HG03439 (cell line): ENCODE results near the gene CMTM2.
"Not testable (repeated sequence)": the region's sequence is repeated elsewhere in the genome, so short reads cannot be mapped to it uniquely, and the experiment has no call there.

Experiments
- ATAC-seq: cut with Tn5 transposase; IDR thresholded peaks from one replicate; pipeline ENCODE4 v1.9.1; 2021; ENCODE audit warnings: mild to moderate bottlenecking, moderate library complexity; ENCODE audit not compliant: unreplicated experiment

The CMTM2 gene

GRCh38 chr16:66581246-66581952 is 2.1 kb downstream of the CMTM2 start:
- no peak for ATAC-seq

- no peak for ATAC-seq
These were observed 6.4 kb downstream of the CMTM2 start for GRCh38 chr16:66585481-66586239.

- no peak for ATAC-seq
These were observed 8.8 kb downstream of the CMTM2 start for GRCh38 chr16:66587881-66588600.

GRCh38 chr16:66588981-66589713 is 9.9 kb downstream of the CMTM2 start:
- peak; percentile 80 for ATAC-seq

GRCh38 chr16:66590322-66590721 is 11.1 kb downstream of the CMTM2 start:
- no peak for ATAC-seq

- ATAC-seq, result no peak
These were observed 11.8 kb downstream of the CMTM2 start for GRCh38 chr16:66591018-66591417.

- ATAC-seq, result no peak
These were observed 13.0 kb downstream of the CMTM2 start for GRCh38 chr16:66592241-66592640.

- ATAC-seq, result no peak
These were observed 13.6 kb downstream of the CMTM2 start for GRCh38 chr16:66592814-66593213.

- no peak for ATAC-seq
These were observed 15.5 kb downstream of the CMTM2 start for GRCh38 chr16:66594739-66595138.

GRCh38 chr16:66596559-66596958 is 17.3 kb downstream of the CMTM2 start:
- not testable (repeated sequence) for ATAC-seq

GRCh38 chr16:66596986-66597848 is 18.0 kb downstream of the CMTM2 start:
- ATAC-seq, result no peak

- ATAC-seq, result no peak
These were observed 18.8 kb downstream of the CMTM2 start for GRCh38 chr16:66598111-66598510.

- no peak for ATAC-seq
These were observed 20.5 kb downstream of the CMTM2 start for GRCh38 chr16:66599726-66600125.

GRCh38 chr16:66600477-66600876 is 21.2 kb downstream of the CMTM2 start:
- no peak for ATAC-seq

GRCh38 chr16:66601471-66601870 is 22.2 kb downstream of the CMTM2 start:
- no peak for ATAC-seq

GRCh38 chr16:66603537-66604375 is 24.5 kb downstream of the CMTM2 start:
- ATAC-seq, result no peak

GRCh38 chr16:66604376-66605176 is 25.3 kb downstream of the CMTM2 start, which contains the start of gene CMTM3:
TSS of gene CMTM3 (plus strand) at chr16:66604704. CDS start at chr16:66604806, 102 bp downstream.
- peak; percentile 53 for ATAC-seq
